Endodermal cell (in vitro differentiated cells): ENCODE data around the gene ACAP3. TPM values are rescaled to one million over a fixed set of nuclear protein-coding genes. Genes with fewer than 3 reads are reported as not detected.

Source experiments
- DNase-seq: peaks from one replicate; pipeline ENCODE4 v3.0.0-alpha.2; 2017
- H3K27ac ChIP-seq: 2 replicates; pipeline ENCODE4 v1.5.1; 2013; ENCODE audit warnings: mild to moderate bottlenecking, low read depth, low read length, moderate library complexity
- H3K27me3 ChIP-seq: 2 replicates; pipeline ENCODE4 v1.6.1; 2013; ENCODE audit warnings: mild to moderate bottlenecking, low read length, moderate library complexity; ENCODE audit not compliant: insufficient read depth, control insufficient read depth, poor library complexity, severe bottlenecking
- H3K36me3 ChIP-seq: 2 replicates; pipeline ENCODE4 v1.7.0; 2013; ENCODE audit warnings: mild to moderate bottlenecking, low read length, moderate library complexity; ENCODE audit not compliant: control insufficient read depth, insufficient read depth
- H3K4me1 ChIP-seq: one replicate; pipeline ENCODE4 v1.7.0; 2013; ENCODE audit warnings: low read length; ENCODE audit not compliant: control insufficient read depth, insufficient read depth
- H3K4me3 ChIP-seq: 2 replicates; pipeline ENCODE4 v1.5.1; 2013; ENCODE audit warnings: mild to moderate bottlenecking, low read length, moderate library complexity
- H3K9ac ChIP-seq: 2 replicates; pipeline ENCODE4 v1.6.1; 2013; ENCODE audit warnings: mild to moderate bottlenecking, low read length, moderate library complexity; ENCODE audit not compliant: poor library complexity, severe bottlenecking; ENCODE audit errors: extremely low read depth
- H3K9me3 ChIP-seq: 2 replicates; pipeline ENCODE4 v1.6.1; 2013; ENCODE audit warnings: mild to moderate bottlenecking, low read length, moderate library complexity; ENCODE audit not compliant: control insufficient read depth
- H3K27ac Mint-ChIP-seq: 2 replicates; pipeline ENCODE4 v1.8.0; 2020; ENCODE audit warnings: mixed read lengths
- H3K27me3 Mint-ChIP-seq: 2 replicates; pipeline ENCODE4 v1.8.0; 2021; ENCODE audit warnings: mild to moderate bottlenecking, mixed read lengths; ENCODE audit not compliant: insufficient read depth
- H3K36me3 Mint-ChIP-seq: 2 replicates; pipeline ENCODE4 v1.8.0; 2020; ENCODE audit warnings: low read depth, mixed read lengths
- H3K4me1 Mint-ChIP-seq: 2 replicates; pipeline ENCODE4 v1.8.0; 2020; ENCODE audit warnings: mixed read lengths
- H3K4me3 Mint-ChIP-seq: 2 replicates; pipeline ENCODE4 v1.8.0; 2020; ENCODE audit warnings: mild to moderate bottlenecking, moderate library complexity, mixed read lengths
- H3K9me3 Mint-ChIP-seq: 2 replicates; pipeline ENCODE4 v1.8.0; 2020; ENCODE audit warnings: mild to moderate bottlenecking, mixed read lengths
- CTCF ChIP-seq: fragments of 200-600 bp; sonication (generic); conservative IDR thresholded peaks from 2 replicates; pipeline ENCODE4 v1.5.0; 2021; ENCODE audit warnings: antibody characterized with exemption, mild to moderate bottlenecking
- WGBS, 2 experiments: methylation state at CpG; one replicate each; pipeline versions ENCODE4 v1.1.5 to v1.1.7; 2013; ENCODE audit warnings: missing lambda C conversion rate in 2 of 2, mixed read lengths in 1 of 2; ENCODE audit not compliant: insufficient coverage in 1 of 2, insufficient read length in 1 of 2; 5-methylcytosine and 5-hydroxymethylcytosine counted together
- total RNA-seq, 2 donors: library from RNA; stranded (reverse); fragmentation: NEBNext Ultra II Directional in 1 of 2; extraction: Animal tissue kit (Norgen Biotek cat#: 25700) in 1 of 2; gene quantifications; 2 replicates in 1 of 2; 3 replicates in 1 of 2; pipeline ENCODE4 v1.2.1, GENCODE V29; 2021

ACAP3 gene
- total RNA-seq, 2 donors from 2014 or later = 36.8 to 43.5 TPM

DNA sequence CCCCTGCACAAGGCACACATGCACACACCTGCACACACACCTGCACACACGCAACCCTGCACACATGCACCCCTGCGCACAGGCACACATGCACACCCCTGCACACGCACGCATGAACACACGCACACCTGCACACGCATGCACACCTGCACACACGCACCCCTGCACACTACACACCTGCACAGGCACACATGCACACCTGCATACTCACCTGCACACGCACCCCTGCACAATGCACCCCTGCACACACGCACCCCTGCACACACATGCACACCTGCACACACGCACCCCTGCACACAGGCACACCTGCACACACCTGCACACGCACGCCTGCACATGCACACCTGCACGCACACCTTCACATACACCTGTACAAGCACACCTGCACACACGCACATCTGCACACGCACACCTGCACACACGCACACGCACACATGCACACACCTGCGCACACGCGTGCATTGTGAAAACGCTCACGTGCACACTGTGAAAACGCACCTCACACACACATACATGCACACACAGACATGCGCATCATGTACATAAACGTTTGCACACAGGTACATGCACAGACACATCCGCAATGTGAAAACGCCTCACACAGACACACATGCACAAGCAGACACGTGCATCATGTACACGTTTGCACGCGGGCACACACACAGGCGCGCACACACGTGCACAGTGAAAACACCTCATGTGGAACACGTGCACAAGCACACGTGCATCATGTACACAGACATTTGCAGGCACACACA is 33.2 kb upstream of the ACAP3 start:
- Mint-ChIP-seq H3K27me3 (no peaks in the 10 kb centered on the region), H3K4me1 (no peaks in the 10 kb centered on the region), H3K4me3 (no peak overlapping the region), H3K9me3 (no peaks in the 10 kb centered on the region), H3K27ac (no peak overlapping the region), H3K36me3 (peaks cover 22% of the 10 kb centered on the region)
- Histone ChIP-seq H3K9me3 (no peaks in the 10 kb centered on the region), H3K27me3 (no peaks in the 10 kb centered on the region), H3K4me1 (no peaks in the 10 kb centered on the region), H3K9ac (no peak overlapping the region), H3K27ac (no peak overlapping the region), H3K36me3 (peaks cover 19% of the 10 kb centered on the region), H3K4me3 (no peak overlapping the region)
- 93 to 94% methylated on average over 29 to 36 of the region's 36 CpGs for WGBS, 2 experiments
- no peak for TF ChIP-seq CTCF
- DNase-seq = no peak

- H3K4me1 Mint-ChIP-seq = no peaks in the 10 kb centered on the region
- no peak overlapping the region for H3K27ac ChIP-seq
- no peaks in the 10 kb centered on the region for H3K27me3 Mint-ChIP-seq
- no peaks in the 10 kb centered on the region for H3K9me3 ChIP-seq
- peaks cover 22% of the 10 kb centered on the region for H3K36me3 Mint-ChIP-seq
- H3K4me1 ChIP-seq = no peaks in the 10 kb centered on the region
- TF ChIP-seq CTCF = no peak
- H3K9me3 Mint-ChIP-seq = no peaks in the 10 kb centered on the region
- no peak overlapping the region for H3K4me3 Mint-ChIP-seq
- H3K27ac Mint-ChIP-seq = no peak overlapping the region
- no peak overlapping the region for H3K9ac ChIP-seq
- peaks cover 19% of the 10 kb centered on the region for H3K36me3 ChIP-seq
- 96 to 97% methylated on average over 15 to 23 of the region's 23 CpGs for WGBS, 2 experiments
- no peak for DNase-seq
- H3K4me3 ChIP-seq = no peak overlapping the region
- no peaks in the 10 kb centered on the region for H3K27me3 ChIP-seq
Observed at GRCh38 chr1:1340185-1340584, 32.5 kb upstream of the ACAP3 start.

GRCh38 chr1:1338278-1338677 is 30.5 kb upstream of the ACAP3 start:
- Mint-ChIP-seq H3K27ac (no peak overlapping the region), H3K4me1 (no peaks in the 10 kb centered on the region), H3K27me3 (no peaks in the 10 kb centered on the region), H3K36me3 (peaks cover 24% of the 10 kb centered on the region), H3K4me3 (no peak overlapping the region), H3K9me3 (no peaks in the 10 kb centered on the region)
- H3K4me3 ChIP-seq = no peak overlapping the region
- H3K9me3 ChIP-seq = no peaks in the 10 kb centered on the region
- 94 to 96% methylated on average over 34 to 36 of the region's 36 CpGs for WGBS, 2 experiments
- H3K4me1 ChIP-seq = no peaks in the 10 kb centered on the region
- DNase-seq = no peak
- no peak for TF ChIP-seq CTCF
- no peaks in the 10 kb centered on the region for H3K27me3 ChIP-seq
- no peak overlapping the region for H3K27ac ChIP-seq
- peaks cover 19% of the 10 kb centered on the region for H3K36me3 ChIP-seq
- H3K9ac ChIP-seq = no peak overlapping the region
